SKM-1 treated with dmso at 0.1 percent for 144 hours (cell line): ENCODE data around the gene NPHP4.
A peak's percentile ranks its signal among the peaks of the same experiment; 100 is the strongest.
"Not testable (repeated sequence)": the region's sequence is repeated elsewhere in the genome, so short reads cannot be mapped to it uniquely, and the experiment has no call there.

Source experiments
- DNase-seq: peaks from one replicate; lab custom pipeline; 2025; ENCODE audit not compliant: unreplicated experiment; lab: John Stamatoyannopoulos, UW

Gene NPHP4

DNA sequence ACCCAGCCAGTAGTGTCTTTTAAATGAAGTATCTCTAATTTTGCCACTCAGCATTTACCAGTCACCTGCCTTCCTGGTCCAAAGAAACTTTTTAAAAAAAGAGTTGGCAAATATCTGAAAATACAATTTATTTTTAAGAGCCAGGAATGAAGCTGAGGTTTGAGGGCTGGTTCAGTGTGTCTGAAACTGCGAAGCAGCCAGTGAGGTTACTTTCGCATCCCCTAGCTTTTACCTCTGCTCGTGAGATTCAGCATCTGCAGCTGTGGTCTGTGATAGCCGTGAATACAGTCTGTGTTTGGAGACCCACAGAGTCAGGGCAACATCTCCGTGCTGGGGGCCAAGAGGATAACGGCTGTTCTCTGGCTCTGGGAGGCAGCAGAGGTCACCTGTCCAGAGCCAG, 32.2 kb upstream of the NPHP4 start:
- no peak for DNase-seq

DNA sequence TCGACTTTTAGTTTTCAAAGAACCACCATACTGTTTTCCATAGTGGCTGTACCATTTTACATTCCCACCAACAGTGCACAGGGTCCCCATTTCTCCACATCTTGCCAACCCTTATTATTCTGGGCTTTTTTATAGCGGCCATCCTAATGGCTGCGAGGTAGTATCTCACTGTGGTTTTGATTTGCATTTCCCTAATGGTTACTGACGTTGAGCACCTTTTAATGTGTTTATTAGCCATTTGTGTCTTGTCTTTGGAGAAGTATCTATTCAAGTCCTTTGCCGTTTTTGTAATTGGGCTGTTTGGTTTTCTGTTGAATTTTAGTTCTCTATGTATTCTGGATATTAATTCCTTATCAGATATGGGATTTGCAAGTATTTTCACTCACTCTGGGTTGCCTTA, 31.1 kb upstream of the NPHP4 start:
- no peak for DNase-seq

DNA sequence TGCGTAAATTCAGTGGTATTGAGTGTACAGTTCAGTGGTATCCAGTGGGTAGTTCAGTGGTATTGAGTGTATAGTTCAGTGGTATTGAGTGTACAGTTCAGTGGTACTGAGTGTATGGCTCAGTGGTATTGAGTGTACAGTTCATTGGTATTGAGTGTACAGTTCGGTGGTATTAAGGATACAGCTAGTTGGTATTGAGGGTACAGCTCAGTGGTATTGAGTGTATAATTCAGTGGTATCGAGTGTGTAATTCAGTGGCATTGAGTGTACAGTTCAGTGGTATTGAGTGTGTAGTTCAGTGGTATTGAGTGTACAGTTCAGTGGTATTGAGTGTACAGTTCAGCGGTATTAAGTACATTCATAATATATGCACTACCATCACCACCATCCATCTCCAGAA, 30.0 kb upstream of the NPHP4 start:
- DNase-seq, result no peak

DNA sequence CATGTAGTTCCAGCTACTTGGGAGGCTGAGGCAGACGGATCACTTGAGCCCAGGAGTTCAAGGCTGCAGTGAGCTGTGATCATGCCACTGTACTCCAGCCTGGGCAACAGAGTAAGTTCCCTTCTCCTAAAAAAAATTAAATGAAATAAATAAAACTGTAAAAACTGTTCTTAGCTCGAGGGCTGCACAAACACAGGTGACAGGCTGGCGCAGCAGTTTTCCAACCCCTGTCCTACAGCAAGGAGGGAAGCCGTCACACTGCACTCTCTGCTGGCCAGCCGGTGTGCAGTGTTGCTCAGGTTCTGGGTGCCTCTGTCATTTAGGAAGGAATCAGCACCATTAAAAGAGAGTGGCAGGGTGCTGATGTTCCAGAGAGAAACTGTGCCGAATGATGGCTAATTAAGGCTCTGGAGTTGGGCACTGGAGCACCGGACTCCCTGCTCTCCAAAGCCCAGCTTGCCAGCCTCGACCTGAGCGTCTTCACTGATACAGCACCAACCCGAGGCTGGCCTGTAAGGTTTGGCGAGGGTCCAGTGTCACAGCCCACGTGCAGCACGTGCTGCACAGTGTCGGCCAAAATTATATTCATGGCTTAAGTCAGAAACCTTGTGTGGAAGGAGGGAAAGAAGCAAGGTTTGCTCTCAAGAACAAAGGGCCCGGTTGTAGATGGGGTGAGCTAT, 27.1 kb upstream of the NPHP4 start:
- DNase-seq, result no peak

DNA sequence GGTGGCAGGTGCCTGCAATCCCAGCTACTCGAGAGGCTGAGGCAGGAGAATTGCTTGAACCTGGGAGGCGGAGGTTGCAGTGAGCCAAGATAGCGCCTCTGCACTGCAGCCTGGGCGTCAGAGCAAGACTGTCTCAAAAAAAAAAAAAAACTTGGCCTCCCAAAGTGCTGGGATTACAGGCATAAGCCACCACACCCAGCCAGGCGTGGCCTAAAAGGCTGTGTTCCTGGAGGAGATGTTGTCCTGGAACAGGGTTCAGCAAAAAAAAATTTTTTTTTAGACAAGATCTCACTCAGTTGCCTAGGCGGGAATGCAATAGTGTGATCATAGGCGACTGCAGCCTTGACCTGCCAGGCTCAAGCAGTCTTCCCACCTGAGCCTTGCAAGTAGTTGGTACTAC, 25.4 kb upstream of the NPHP4 start:
- not testable (repeated sequence) for DNase-seq

DNA sequence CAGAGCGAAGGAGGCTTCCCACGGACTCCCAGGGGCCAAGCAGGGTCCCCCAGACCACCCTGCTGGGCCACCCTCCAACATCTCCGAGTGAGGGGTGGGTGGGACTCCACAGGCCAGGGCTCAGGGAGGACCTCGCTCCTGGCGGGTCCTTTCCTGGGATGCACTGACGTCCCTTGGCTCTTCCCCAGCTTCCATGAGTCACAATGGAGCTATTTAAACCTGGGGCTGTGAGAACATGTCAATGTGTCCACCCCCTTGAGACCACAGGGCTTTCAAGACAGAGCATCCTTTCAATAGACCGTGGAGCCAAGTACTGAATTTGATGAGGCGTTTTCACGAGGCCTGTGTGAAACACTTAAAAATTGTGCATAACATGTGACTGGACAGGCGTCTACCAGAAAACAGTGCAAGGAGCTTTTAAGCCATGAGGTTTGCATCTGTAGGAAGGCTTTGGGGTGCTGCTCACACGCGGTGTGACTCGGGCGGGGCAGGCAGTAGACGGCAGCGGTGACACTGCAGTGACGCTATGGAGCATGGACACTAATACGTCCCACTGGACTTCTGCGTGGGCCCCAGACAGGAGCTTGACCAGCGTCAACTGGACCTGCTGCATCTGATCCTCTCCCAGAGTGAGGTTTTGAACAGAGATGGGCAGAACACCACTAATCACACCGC, 24.1 kb upstream of the NPHP4 start:
- DNase-seq, result no peak

DNA sequence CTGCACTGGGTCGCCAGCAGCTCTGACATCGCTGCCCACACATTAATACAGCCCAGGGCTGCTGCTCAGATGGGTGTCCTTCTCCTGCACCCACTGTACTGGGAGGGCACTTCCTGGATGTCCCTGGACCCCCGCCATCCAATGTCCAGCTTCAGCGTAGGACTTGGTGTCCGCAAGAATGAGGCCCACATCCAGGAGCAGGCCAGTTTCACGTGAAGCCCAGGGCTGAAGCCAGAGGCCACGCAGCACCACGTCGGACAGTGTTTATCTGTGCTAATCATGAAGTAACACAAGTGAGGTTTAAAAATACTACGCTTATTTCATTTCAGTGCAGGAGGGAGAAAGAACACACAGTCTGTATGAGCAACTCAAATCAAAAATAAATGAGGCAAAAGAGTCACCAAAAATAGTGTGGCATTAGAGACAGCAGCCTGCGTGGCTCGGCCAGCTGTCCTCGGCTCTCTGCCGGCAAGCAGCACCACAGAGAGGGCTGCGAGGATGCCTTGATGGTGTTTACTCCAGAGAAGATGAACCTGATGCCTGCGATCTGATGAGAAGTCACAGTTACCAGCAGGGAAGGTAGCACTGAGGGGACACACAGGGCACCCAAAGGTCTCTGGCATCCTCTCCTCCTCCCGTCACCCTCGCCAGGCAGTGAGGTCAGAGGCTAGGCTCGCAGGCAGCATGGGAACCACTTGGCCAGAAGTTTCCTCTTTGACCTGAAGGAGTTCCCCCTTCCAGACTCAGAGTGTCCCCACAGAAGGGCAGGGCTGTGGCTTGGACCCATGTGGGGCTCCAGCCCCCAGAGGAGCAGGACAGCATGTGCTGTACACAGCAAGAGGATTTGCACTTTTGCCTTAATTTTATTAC, 22.1 kb upstream of the NPHP4 start:
- peak; percentile 49 for DNase-seq

DNA sequence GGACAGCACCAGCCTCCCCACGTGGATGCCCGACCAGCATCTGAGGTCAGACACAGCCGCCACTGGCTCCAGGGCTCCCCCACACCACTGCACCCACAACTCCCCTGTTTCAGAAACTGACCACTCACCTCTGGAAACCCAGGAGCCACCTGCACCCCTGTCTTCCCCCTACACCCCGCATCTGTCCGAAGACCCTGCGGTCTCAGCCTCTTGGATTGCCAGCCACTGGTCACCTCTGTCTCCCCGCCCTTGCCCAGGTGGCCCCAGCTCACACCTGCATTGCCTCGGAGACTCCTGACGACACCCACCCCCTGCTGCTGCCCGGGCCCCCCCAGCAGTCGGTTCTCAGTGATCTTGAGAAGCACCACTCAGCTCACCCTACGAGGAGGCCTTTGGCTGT, 21.3 kb upstream of the NPHP4 start:
- DNase-seq, result no peak

DNA sequence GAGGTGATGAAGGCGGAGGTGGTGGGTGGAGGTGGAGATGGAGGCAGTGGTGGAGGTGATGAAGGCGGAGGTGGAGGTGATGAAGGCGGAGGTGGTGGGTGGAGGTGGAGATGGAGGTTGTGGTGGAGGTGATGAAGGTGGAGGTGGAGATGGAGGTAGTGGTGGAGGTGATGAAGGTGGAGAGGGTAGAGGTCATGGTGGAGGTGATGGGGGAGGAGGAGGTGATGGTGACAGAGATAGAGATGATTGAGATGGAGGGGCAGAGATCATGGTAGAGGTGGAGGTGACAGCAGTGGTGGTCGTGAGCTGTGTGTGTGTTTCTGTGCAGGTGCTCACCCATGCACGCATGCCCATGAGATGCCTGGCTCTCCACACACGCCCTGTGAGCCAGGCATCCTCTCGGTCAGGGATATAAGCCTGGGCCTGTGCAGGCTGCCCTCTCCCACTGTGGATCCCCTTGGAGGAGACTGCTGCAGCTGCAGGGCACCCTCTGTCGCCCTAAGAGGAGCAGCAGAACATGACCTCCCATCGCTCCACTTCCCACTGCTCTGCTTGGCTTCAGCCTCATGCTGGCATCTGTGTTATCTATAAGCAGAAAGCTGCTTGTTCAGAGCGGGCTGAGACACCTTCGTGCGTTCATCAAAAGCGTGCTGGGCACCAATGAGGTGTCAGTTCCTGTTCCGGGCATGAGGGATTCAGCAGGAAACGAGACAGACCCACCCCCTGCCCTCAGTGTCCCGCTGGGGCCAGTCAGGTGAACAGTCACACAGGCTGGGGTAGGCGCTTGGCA, 20.5 kb upstream of the NPHP4 start:
- no peak for DNase-seq

DNA sequence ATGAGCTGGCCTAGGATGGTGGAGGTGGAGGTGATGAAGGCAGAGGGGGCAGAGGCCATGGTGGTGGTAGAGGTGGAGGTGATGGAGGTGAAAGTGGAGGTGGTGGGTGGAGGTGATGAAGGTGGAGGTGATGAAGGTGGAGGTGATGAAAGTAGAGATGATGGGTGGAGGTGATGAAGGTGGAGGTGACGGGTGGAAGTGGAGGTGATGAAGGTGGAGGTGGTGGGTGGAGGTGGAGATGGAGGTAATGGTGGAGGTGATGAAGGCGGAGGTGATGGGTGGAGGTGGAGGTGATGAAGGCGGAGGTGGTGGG, 19.7 kb upstream of the NPHP4 start:
- no peak for DNase-seq

DNA sequence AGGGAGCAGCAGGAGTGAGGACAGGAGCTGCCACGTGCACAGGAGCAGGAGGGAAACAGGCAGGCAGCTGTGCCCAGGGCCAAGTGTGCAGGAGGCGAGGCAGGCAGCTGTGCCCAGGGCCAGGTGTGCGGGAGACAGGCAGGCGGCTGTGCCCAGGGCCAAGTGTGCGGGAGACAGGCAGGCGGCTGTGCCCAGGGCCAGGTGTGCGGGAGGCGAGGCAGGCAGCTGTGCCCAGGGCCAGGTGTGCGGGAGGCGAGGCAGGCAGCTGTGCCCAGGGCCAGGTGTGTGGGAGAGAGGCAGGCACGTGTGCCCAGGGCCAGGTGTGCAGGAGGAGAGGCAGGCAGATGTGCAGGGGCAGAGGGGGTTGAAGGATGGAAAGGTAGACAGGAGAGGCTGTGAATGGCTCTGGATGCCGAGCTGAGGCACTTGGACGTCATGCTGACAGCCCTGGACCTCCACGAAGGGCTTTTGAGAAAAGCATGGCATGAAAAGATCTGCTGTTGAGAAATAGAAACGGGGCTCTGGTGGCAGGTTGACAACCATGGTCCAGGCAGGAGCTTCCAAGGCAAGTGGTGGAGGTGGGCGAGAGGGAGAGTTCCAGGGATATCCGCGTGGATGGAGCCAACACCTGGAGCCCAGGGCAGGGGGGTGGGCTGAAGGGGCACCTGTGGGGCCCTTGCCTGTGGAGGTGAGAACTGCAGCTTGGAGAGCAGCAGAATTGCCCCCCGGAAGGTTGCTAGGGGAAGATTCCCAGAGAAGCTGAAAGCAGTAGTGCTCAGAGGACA, 19.1 kb upstream of the NPHP4 start:
- DNase-seq, result no peak

DNA sequence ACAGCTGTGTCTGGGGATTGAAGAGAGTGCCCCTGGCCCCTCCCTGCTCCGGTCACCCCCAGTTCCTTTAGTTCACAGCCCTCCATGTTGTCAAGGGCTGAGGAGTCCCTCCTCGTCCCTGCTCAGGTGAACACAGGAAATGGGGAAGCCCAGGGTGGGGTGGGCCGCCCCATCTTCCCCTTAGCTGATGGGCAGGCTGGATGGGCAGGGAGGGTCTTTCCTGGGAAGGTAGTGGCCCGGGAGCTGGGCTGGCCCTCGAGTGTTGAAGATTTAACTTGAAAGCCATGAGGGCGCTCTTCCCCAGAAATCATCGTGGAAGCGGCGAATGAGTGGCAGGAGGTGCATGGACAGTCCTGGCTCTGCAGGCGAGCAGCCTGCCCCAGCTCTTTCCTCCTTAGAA, 18.3 kb upstream of the NPHP4 start:
- no peak for DNase-seq

DNA sequence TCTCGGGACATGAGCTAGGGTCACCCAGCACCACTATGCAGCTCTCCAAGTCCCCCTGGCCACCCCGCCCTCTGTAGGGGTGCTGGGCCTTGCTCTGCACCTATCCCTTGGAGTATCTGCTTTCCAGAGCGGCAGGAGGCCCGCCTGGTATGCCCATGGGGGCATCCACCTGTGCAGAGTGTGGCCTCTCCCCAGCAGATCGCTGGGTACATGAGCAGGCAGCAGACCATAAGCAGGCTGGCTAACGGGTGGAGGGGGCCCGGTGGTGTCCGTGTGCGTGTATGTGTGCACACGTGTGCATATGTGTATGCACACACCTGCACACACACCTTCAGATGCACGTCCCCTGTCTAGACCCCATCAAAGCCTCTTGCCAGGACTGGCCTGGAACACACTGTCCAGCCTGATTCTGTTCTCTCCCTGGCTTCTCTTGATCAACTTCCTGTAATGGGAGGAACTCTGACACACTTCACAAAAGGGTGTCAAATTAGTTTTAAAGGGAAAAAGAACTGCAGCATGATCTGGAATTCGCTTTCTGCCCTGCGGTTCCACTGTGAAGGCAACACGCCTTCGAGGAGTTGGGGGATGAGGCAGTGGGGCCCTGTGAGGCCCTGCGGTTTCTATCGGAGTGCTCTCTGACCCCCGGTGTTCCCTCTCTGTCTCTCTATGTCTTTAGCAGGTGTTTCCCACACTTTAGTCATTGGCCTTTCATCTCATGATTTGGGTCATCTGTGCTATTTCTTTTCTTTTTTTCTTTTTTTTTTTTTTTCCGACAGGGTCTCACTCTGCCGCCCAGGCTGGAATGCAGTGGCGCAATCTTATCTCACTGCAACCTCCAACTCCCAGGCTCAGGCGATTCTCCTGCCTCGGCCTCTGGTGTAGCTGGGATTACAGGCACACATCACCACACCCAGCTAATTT, 17.2 kb upstream of the NPHP4 start:
- DNase-seq, result no peak

DNA sequence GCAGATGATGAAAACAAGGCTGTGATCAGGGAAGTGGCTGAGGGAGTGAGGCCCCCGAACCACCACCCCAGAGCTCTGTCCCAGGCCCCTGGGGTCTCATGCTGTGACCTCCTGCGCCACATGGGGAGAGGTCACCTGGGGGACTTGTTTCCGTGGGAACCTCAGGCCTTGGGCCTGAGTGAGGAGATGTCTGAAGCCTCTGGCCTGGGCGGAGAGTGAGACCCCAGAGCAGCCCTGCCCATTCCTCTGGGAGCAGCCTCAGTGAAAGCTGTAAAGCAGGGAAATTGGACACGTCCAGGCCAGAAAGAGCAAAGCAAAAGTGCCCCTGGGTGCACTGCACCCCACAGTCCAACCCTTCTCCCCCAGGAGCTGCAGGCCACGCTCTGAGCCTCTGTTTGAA, 16.5 kb upstream of the NPHP4 start:
- DNase-seq, result no peak

DNA sequence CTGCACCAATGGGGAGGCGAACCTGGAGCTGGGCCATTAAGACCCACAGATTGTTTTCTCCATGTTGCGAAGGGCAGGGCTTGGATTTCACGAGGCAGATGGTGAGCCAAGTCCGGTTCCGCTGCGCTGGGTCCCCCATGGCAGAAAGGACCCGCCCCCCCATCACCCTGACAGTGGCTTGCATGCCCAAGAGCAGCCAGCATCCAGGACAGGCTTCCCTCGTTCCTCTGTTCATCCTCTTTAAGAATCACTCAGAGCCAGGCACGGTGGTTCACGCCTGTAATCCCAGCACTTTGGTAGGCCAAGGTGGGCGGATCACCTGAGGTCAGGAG, 15.8 kb upstream of the NPHP4 start:
- DNase-seq, result no peak

DNA sequence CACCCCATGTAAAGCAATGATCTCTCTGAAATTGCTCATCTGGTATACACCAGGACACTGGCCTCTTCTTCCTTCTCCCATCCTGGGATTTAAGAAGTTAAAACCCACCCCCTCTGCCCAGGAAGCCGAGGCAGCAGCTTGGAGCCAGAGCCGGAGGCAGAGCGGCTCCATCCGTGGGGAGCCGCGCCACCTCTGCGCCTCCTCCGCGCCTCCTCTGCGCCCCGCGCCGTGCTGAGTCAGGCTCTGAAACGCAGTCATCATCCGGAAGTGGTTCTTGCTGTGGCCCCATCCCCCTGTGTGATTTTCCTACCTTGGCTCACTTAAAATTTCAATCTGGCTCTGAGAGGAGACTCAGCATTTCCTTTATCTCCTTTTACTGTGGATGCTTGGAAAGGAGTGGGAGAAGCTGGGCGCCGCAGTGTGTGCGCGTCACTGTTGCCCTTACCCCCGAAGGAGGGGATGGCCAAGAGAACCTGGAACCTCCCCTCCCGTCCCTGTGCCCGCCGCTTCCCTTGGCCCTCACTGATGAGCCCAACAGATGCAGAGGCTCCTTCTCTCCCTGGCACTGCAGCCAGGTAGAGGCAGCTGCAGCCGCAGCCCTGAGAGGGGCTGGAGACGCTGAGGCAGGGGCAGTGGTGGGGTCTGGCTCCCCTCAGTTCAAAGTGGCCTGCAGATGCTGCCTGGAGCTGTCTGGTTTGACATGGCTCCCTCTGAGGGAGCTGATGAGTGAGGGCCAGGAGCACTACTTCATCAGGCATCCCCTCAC, 15.3 kb upstream of the NPHP4 start:
- DNase-seq, result no peak

DNA sequence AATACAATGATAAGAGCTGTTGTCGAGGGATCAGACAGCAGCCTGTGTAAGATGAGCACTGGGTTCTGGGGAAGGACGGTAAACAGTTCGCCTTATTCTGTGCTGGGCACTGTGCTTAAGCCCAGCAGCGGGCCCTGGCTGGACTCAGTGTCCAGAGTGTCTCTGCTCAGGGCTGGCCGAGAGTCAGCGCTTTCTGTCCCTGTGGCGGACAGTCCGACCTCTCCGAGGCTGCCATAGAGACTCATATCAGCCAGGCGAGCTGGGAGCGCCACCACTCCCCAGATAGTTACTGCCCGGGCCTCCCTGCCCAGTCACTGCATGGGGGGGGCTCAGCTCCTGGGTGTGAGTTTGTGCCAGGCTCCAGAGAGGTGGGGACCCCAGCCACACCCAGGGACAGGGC, 14.7 kb upstream of the NPHP4 start:
- DNase-seq, result no peak

DNA sequence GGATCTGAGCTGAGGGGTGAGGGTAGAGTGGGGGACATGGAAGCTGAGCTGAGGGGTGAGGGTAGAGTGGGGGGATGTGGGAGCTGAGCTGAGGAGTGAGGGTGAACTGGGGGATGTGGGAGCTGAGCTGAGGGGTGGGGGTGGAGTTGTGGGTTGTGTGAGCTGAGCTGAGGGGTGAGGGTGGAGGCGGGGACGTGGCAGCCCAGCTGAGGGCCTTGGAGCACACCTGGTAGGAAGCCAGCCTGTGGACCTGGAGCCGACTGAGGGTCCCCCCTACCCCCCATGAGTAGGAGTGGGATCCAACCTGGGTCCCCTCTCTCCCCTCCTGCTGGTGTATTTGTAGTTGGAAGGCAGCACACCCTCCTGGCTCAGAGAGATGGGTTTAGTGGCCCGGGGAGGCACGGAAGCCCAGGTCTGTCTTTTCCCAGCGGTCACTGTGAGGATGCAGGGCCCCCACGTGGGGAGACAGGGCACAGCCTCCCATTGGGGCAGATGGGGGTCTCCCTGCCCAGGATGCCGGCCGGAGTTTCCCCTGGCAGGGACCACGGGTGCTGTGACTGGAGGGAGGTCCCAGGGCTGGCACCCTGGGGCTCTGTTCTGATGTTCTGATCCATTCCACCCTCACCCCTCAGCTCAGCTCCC, 13.2 kb upstream of the NPHP4 start:
- DNase-seq, result no peak
